Calu3 (cell line): ENCODE results near the gene TOR4A. TPM values are rescaled to one million over a fixed set of nuclear protein-coding genes. Genes with fewer than 3 reads are reported as not detected.

Source experiments
- BruUV-seq: library from RNA; stranded (reverse); fragments of 400-500 nt; replicated peaks from 2 replicates; lab custom pipeline; 2021; lab: Mats Ljungman, UMichigan
- CTCF ChIA-PET: fragments of 300-600 bp; sonication (Branson Sonifier 250); formaldehyde crosslinking; loops from one replicate; lab custom pipeline; 2022; ENCODE audit warnings: antibody characterized with exemption; lab: Charles Lee
- DNase-seq: peaks from one replicate; pipeline ENCODE4 v3.0.0; 2022
- H3K27ac Mint-ChIP-seq: one replicate; pipeline ENCODE4 v1.8.0; 2022; ENCODE audit warnings: mixed read lengths; ENCODE audit not compliant: unreplicated experiment
- H3K27me3 Mint-ChIP-seq: one replicate; pipeline ENCODE4 v1.8.0; 2022; ENCODE audit warnings: mixed read lengths; ENCODE audit not compliant: unreplicated experiment
- H3K36me3 Mint-ChIP-seq: one replicate; pipeline ENCODE4 v1.8.0; 2022; ENCODE audit warnings: mild to moderate bottlenecking, moderate library complexity, mixed read lengths; ENCODE audit not compliant: insufficient read depth, unreplicated experiment
- H3K4me1 Mint-ChIP-seq: one replicate; pipeline ENCODE4 v1.8.0; 2022; ENCODE audit warnings: mild to moderate bottlenecking, low read depth, mixed read lengths; ENCODE audit not compliant: unreplicated experiment
- H3K4me3 Mint-ChIP-seq: one replicate; pipeline ENCODE4 v1.8.0; 2022; ENCODE audit warnings: mild to moderate bottlenecking, low read depth, moderate library complexity, mixed read lengths; ENCODE audit not compliant: unreplicated experiment
- H3K9me3 Mint-ChIP-seq: one replicate; pipeline ENCODE4 v1.8.0; 2022; ENCODE audit warnings: low read depth, mixed read lengths; ENCODE audit not compliant: unreplicated experiment
- intact Hi-C: fragments of 100-400 bp; cut with micrococcal nuclease; formaldehyde crosslinking; loops from one replicate; pipeline ENCODE4 v1.10.0; 2022; ENCODE audit not compliant: unreplicated experiment
- total RNA-seq: library from RNA; stranded (reverse); gene quantifications from 2 replicates; pipeline ENCODE4 v1.2.3, GENCODE V29; 2022
- TF ChIP-seq, protein P1 (sequence below): fragments of 200-600 bp; IDR thresholded peaks from one replicate; pipeline ENCODE4 v1.8.0; 2022; ENCODE audit warnings: antibody characterized with exemption; ENCODE audit not compliant: unreplicated experiment

Gene TOR4A
- total RNA-seq, 1 experiment from 2014 or later: 51.8 TPM

DNA sequence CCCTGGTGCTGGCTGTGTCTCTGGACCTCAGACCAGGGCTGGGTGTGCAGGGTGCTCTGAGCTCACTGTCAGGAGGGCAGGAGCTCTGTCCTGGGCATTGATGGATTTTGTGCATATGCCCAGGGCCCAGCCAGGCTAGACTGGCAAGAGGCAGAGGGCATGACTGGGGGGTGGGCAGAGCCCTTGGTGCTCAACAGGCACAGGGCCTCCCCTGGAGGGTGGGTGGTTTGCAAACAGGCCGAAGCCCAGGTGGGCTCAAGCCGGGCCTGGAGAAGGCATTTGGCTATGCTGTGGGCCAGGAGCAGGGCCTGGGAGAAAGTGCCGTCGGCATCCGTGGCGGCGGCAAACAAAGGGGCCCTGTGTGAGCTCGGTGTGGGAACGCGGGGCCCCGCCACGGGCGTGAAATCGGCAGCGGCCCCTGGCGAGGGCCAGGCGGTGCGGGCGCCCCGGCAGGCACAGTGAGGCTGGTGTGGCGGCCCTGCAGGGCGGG lies 26.4 kb downstream of the TOR4A start:
- TF ChIP-seq, protein P1, sequence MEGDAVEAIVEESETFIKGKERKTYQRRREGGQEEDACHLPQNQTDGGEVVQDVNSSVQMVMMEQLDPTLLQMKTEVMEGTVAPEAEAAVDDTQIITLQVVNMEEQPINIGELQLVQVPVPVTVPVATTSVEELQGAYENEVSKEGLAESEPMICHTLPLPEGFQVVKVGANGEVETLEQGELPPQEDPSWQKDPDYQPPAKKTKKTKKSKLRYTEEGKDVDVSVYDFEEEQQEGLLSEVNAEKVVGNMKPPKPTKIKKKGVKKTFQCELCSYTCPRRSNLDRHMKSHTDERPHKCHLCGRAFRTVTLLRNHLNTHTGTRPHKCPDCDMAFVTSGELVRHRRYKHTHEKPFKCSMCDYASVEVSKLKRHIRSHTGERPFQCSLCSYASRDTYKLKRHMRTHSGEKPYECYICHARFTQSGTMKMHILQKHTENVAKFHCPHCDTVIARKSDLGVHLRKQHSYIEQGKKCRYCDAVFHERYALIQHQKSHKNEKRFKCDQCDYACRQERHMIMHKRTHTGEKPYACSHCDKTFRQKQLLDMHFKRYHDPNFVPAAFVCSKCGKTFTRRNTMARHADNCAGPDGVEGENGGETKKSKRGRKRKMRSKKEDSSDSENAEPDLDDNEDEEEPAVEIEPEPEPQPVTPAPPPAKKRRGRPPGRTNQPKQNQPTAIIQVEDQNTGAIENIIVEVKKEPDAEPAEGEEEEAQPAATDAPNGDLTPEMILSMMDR: no peak
- no peaks in the 10 kb centered on the region for H3K4me1 Mint-ChIP-seq
- H3K9me3 Mint-ChIP-seq: no peaks in the 10 kb centered on the region
- no peak for DNase-seq
- no peak overlapping the region for H3K27ac Mint-ChIP-seq
- H3K27me3 Mint-ChIP-seq: no peaks in the 10 kb centered on the region
- CTCF ChIA-PET: no interaction called here
- H3K36me3 Mint-ChIP-seq: peaks cover 38% of the 10 kb centered on the region
- intact Hi-C loops: no loop called here
- no TSS peak for BruUV-seq
- H3K4me3 Mint-ChIP-seq: no peak overlapping the region

DNA sequence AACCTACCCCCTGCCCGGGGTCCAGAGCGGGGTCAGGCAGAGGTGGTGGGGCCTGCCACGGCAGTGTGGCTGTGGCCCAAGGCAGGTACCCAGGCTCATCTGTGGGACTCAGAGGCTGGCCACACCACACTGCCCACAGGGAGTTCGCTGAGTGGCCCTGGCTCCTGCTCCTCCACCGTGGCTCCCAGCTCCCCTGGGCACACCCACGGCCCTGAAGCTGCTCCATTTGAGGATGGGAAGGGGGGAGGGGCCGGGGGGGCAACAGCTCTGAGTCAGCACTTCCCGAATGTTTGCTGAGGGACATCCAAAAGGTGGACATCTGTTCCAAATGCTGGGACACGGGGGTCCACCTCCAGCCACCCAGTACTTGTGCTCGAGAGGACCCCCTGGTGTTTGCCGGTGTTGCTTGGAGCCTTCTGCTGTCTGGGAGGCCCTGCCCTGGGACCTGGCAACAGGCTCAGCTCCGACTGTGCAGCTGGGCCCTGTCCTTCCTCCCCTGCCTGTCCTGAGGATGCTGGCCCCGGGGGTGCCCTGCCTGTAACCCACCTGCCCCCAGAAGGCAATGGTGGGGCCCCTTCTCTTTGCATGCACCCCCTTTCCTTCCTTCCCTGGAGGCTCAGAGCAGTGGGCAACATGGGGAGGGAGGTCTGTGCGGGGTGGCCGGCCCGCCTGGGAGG lies 27.0 kb downstream of the TOR4A start:
- no peaks in the 10 kb centered on the region for H3K9me3 Mint-ChIP-seq
- intact Hi-C loops: no loop called here
- no peak overlapping the region for H3K27ac Mint-ChIP-seq
- TF ChIP-seq, protein P1: no peak
- peaks cover 35% of the 10 kb centered on the region for H3K36me3 Mint-ChIP-seq
- H3K4me3 Mint-ChIP-seq: no peak overlapping the region
- CTCF ChIA-PET: interaction anchor here (0.6 kb wide), 1 partner anchor 118 kb away, joined by 3 read pairs; the partner anchor contains the start of genes EXD3 and NOXA1
- no peaks in the 10 kb centered on the region for H3K27me3 Mint-ChIP-seq
- H3K4me1 Mint-ChIP-seq: no peaks in the 10 kb centered on the region
- BruUV-seq: no TSS peak
- DNase-seq: no peak

DNA sequence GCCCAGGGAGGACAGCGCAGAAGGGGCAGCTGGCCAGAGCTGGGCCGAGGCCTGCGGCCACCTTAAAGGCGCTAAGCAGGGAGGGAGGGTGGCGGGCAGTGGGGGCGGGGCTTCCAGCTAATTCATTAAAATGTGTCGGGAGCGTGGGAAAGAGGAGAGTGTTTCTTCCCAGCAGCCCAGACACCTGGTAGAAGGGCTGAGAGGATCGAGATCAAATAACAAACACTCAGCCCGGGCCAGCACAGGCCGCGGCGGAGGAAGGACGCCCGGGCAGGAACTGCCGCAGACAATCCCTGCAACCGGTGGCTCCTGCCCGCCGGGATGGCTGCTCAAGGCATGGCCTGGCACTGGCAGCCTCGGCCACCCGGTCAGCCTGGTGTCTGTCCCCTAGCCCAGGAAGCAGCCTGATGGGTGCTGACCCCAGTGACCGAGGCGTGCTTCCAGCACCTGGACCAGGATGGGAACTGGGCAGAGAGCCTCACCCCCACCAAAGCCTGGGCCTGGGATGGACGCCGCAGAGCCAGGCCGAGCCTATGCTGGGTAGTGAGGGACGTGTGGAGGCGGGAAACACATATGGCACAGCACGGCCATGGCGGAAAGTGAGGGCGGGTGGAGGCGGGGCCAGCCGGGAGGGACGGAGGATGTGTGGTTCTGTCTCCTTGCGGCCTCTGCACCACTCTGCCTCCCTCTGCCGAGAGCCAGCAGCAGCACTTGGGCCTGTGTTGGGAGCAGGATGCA lies 27.7 kb downstream of the TOR4A start:
- H3K27ac Mint-ChIP-seq: no peak overlapping the region
- no peaks in the 10 kb centered on the region for H3K9me3 Mint-ChIP-seq
- peaks cover 29% of the 10 kb centered on the region for H3K36me3 Mint-ChIP-seq
- intact Hi-C loops: no loop called here
- no peak for DNase-seq
- TF ChIP-seq, protein P1: no peak
- CTCF ChIA-PET: interaction anchor here (0.6 kb wide), 1 partner anchor 118 kb away, joined by 3 read pairs; the partner anchor contains the start of genes EXD3 and NOXA1
- H3K27me3 Mint-ChIP-seq: no peaks in the 10 kb centered on the region
- H3K4me1 Mint-ChIP-seq: no peaks in the 10 kb centered on the region
- BruUV-seq: no TSS peak
- no peak overlapping the region for H3K4me3 Mint-ChIP-seq

DNA sequence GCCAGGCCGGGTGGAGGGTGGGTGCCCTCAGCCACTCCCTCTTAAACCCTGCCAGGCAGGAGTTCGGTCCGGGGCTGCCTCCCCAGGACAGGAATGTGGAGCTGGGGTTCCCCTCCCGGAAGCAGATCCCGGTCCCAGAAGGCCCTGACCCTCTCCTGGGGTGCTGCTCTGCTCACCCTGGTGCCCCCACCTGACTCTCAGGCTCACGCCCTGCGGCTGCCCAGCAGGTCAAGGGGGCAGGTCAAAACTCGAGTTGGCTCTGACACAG lies 28.2 kb downstream of the TOR4A start:
- Mint-ChIP-seq H3K9me3 (no peaks in the 10 kb centered on the region), H3K4me1 (no peaks in the 10 kb centered on the region), H3K27me3 (no peaks in the 10 kb centered on the region), H3K4me3 (no peak overlapping the region), H3K36me3 (peaks cover 23% of the 10 kb centered on the region), H3K27ac (no peak overlapping the region)
- DNase-seq: no peak
- BruUV-seq: no TSS peak
- intact Hi-C loops: no loop called here
- CTCF ChIA-PET: no interaction called here
- TF ChIP-seq, protein P1: no peak
